ENCODE measurements around the gene AIF1L. TPM values are rescaled to one million over a fixed set of nuclear protein-coding genes. Genes with fewer than 3 reads are reported as not detected.

Gene AIF1L
- total and polyA plus RNA-seq, 2 of the 13 experiments (the other 11 are each of a cell fraction or from before 2014, with no cell fraction given): 12.4 to 36.5 TPM

DNA sequence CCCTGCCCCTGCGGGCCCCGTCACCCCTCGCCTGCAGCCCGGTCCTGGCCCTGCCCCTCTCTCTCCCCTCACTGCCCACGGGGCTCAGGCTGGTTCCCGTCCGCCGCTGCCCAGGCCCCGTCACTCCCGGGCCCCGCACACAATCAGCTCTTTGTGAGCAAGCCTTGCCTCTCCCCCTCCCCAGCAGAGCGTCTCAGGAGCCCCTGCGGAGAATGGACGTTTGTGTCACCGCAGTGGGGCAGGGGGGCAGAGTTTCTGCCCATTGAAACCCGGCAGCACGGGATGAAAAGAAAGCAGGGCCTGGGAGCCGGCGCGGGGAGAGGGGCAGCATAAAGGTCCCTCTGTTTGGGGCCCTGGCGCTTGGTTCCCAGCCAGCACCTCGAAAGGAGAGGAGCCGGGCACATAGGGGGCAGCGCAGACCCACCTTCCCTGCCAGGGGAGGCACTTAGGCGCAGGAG is 15.6 kb downstream of the AIF1L start (continued):
- TF ChIP-seq, protein P1, sequence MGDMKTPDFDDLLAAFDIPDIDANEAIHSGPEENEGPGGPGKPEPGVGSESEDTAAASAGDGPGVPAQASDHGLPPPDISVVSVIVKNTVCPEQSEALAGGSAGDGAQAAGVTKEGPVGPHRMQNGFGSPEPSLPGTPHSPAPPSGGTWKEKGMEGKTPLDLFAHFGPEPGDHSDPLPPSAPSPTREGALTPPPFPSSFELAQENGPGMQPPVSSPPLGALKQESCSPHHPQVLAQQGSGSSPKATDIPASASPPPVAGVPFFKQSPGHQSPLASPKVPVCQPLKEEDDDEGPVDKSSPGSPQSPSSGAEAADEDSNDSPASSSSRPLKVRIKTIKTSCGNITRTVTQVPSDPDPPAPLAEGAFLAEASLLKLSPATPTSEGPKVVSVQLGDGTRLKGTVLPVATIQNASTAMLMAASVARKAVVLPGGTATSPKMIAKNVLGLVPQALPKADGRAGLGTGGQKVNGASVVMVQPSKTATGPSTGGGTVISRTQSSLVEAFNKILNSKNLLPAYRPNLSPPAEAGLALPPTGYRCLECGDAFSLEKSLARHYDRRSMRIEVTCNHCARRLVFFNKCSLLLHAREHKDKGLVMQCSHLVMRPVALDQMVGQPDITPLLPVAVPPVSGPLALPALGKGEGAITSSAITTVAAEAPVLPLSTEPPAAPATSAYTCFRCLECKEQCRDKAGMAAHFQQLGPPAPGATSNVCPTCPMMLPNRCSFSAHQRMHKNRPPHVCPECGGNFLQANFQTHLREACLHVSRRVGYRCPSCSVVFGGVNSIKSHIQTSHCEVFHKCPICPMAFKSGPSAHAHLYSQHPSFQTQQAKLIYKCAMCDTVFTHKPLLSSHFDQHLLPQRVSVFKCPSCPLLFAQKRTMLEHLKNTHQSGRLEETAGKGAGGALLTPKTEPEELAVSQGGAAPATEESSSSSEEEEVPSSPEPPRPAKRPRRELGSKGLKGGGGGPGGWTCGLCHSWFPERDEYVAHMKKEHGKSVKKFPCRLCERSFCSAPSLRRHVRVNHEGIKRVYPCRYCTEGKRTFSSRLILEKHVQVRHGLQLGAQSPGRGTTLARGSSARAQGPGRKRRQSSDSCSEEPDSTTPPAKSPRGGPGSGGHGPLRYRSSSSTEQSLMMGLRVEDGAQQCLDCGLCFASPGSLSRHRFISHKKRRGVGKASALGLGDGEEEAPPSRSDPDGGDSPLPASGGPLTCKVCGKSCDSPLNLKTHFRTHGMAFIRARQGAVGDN (CRISPR knock-in tag; IDR thresholded peaks at IDR 0.05): peak; percentile 52; the same call in 1 of the 2 replicates
- TF ChIP-seq ZNF329 (CRISPR knock-in tag; IDR thresholded peaks at IDR 0.05; ENCODE audit: low read depth) (no peak), SAP130 (CRISPR knock-in tag; IDR thresholded peaks at IDR 0.05; ENCODE audit: low read depth) (peak; percentile 17; the same call in 1 of the 2 replicates), NR2F1 (CRISPR knock-in tag; IDR thresholded peaks at IDR 0.05) (no peak), ZNF792 (CRISPR knock-in tag; IDR thresholded peaks at IDR 0.05) (no peak), ZNF572 (CRISPR knock-in tag; IDR thresholded peaks at IDR 0.05) (no peak), ZNF780A (CRISPR knock-in tag; IDR thresholded peaks at IDR 0.05) (no peak), SMYD3 (CRISPR knock-in tag; IDR thresholded peaks at IDR 0.05) (no peak)
- TF ChIP-seq, protein P2, sequence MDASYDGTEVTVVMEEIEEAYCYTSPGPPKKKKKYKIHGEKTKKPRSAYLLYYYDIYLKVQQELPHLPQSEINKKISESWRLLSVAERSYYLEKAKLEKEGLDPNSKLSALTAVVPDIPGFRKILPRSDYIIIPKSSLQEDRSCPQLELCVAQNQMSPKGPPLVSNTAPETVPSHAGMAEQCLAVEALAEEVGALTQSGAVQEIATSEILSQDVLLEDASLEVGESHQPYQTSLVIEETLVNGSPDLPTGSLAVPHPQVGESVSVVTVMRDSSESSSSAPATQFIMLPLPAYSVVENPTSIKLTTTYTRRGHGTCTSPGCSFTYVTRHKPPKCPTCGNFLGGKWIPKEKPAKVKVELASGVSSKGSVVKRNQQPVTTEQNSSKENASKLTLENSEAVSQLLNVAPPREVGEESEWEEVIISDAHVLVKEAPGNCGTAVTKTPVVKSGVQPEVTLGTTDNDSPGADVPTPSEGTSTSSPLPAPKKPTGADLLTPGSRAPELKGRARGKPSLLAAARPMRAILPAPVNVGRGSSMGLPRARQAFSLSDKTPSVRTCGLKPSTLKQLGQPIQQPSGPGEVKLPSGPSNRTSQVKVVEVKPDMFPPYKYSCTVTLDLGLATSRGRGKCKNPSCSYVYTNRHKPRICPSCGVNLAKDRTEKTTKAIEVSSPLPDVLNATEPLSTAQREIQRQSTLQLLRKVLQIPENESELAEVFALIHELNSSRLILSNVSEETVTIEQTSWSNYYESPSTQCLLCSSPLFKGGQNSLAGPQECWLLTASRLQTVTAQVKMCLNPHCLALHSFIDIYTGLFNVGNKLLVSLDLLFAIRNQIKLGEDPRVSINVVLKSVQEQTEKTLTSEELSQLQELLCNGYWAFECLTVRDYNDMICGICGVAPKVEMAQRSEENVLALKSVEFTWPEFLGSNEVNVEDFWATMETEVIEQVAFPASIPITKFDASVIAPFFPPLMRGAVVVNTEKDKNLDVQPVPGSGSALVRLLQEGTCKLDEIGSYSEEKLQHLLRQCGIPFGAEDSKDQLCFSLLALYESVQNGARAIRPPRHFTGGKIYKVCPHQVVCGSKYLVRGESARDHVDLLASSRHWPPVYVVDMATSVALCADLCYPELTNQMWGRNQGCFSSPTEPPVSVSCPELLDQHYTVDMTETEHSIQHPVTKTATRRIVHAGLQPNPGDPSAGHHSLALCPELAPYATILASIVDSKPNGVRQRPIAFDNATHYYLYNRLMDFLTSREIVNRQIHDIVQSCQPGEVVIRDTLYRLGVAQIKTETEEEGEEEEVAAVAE (CRISPR knock-in tag; IDR thresholded peaks at IDR 0.05; ENCODE audit: borderline replicate concordance): no peak
- TF ChIP-seq, protein P3, sequence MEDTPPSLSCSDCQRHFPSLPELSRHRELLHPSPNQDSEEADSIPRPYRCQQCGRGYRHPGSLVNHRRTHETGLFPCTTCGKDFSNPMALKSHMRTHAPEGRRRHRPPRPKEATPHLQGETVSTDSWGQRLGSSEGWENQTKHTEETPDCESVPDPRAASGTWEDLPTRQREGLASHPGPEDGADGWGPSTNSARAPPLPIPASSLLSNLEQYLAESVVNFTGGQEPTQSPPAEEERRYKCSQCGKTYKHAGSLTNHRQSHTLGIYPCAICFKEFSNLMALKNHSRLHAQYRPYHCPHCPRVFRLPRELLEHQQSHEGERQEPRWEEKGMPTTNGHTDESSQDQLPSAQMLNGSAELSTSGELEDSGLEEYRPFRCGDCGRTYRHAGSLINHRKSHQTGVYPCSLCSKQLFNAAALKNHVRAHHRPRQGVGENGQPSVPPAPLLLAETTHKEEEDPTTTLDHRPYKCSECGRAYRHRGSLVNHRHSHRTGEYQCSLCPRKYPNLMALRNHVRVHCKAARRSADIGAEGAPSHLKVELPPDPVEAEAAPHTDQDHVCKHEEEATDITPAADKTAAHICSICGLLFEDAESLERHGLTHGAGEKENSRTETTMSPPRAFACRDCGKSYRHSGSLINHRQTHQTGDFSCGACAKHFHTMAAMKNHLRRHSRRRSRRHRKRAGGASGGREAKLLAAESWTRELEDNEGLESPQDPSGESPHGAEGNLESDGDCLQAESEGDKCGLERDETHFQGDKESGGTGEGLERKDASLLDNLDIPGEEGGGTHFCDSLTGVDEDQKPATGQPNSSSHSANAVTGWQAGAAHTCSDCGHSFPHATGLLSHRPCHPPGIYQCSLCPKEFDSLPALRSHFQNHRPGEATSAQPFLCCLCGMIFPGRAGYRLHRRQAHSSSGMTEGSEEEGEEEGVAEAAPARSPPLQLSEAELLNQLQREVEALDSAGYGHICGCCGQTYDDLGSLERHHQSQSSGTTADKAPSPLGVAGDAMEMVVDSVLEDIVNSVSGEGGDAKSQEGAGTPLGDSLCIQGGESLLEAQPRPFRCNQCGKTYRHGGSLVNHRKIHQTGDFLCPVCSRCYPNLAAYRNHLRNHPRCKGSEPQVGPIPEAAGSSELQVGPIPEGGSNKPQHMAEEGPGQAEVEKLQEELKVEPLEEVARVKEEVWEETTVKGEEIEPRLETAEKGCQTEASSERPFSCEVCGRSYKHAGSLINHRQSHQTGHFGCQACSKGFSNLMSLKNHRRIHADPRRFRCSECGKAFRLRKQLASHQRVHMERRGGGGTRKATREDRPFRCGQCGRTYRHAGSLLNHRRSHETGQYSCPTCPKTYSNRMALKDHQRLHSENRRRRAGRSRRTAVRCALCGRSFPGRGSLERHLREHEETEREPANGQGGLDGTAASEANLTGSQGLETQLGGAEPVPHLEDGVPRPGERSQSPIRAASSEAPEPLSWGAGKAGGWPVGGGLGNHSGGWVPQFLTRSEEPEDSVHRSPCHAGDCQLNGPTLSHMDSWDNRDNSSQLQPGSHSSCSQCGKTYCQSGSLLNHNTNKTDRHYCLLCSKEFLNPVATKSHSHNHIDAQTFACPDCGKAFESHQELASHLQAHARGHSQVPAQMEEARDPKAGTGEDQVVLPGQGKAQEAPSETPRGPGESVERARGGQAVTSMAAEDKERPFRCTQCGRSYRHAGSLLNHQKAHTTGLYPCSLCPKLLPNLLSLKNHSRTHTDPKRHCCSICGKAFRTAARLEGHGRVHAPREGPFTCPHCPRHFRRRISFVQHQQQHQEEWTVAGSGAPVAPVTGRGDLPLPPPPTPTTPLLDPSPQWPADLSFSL (CRISPR knock-in tag; IDR thresholded peaks at IDR 0.05): no peak
